ENCODE measurements around the gene RABGAP1L.

The RABGAP1L gene

GRCh38 chr1:174190691-174191199 is 31.4 kb downstream of the RABGAP1L start:
- H3K9me2 ChIP-seq (replicated peaks; ENCODE audit: insufficient read depth, low read length): no peaks in the 10 kb centered on the region
- H3K9ac ChIP-seq (ENCODE audit: low read length): no peak overlapping the region
- no peak overlapping the region for H3K4me3 ChIP-seq (ENCODE audit: insufficient read depth, low read length, poor library complexity, severe bottlenecking)
- no peak overlapping the region for H2AFZ ChIP-seq (ENCODE audit: low read depth, low read length, severe bottlenecking)
- H3K27ac ChIP-seq (ENCODE audit: low read depth, low read length): no peak overlapping the region
- peaks cover 27% of the 10 kb centered on the region for H3K79me2 ChIP-seq (ENCODE audit: insufficient read depth, low read length)
- H3K4me2 ChIP-seq (ENCODE audit: low read depth, low read length, poor library complexity, severe bottlenecking): no peak overlapping the region
- H3F3A ChIP-seq (ENCODE audit: insufficient read depth): no peaks in the 10 kb centered on the region
- H4K20me1 ChIP-seq (ENCODE audit: low read depth, low read length): no peaks in the 10 kb centered on the region
- TF ChIP-seq CTCF (IDR thresholded peaks at IDR 0.05; ENCODE audit: insufficient read depth, low read length, poor library complexity, severe bottlenecking) (no peak), EZH2phosphoT487 (conservative IDR thresholded peaks at IDR 0.05; ENCODE audit: low read length) (no peak)
- H3K27me3 ChIP-seq (ENCODE audit: low read length): no peaks in the 10 kb centered on the region
- H3K9me3 ChIP-seq (ENCODE audit: insufficient read depth, low read length): no peaks in the 10 kb centered on the region
- no peaks in the 10 kb centered on the region for H3K36me3 ChIP-seq (ENCODE audit: low read length)

GRCh38 chr1:174191349-174191862 is 32.1 kb downstream of the RABGAP1L start:
- H3K79me2 ChIP-seq (ENCODE audit: insufficient read depth, low read length): peaks cover 27% of the 10 kb centered on the region

DNA sequence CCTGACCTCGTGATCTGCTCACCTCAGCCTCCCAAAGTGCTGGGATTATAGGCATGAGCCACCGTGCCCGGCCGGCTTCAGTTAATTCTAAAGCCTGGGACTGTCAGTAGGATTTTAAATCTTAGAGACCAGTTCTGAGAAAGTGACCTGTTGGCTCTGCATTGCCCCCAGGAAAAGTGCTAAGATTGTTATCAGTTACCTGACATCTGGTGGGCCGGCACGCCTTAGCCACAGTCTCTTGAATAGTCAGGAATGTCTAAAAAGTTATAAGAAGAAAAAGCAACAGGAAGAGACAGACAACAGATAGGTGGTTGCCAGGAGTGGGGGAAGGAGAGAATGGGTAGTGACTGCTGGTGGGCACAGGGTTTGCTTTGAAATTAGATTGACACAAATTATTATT is 35.1 kb downstream of the RABGAP1L start:
- H3K27me3 ChIP-seq (ENCODE audit: low read length): no peaks in the 10 kb centered on the region
- no peaks in the 10 kb centered on the region for H3K36me3 ChIP-seq (ENCODE audit: low read length)
- no peaks in the 10 kb centered on the region for H3F3A ChIP-seq (ENCODE audit: insufficient read depth)
- no peak overlapping the region for H3K27ac ChIP-seq (ENCODE audit: low read depth, low read length)
- H3K4me2 ChIP-seq (ENCODE audit: low read depth, low read length, poor library complexity, severe bottlenecking): no peak overlapping the region
- H2AFZ ChIP-seq (ENCODE audit: low read depth, low read length, severe bottlenecking): no peak overlapping the region
- no peaks in the 10 kb centered on the region for H4K20me1 ChIP-seq (ENCODE audit: low read depth, low read length)
- H3K9me2 ChIP-seq (replicated peaks; ENCODE audit: insufficient read depth, low read length): no peaks in the 10 kb centered on the region
- TF ChIP-seq EZH2phosphoT487 (conservative IDR thresholded peaks at IDR 0.05; ENCODE audit: low read length) (no peak), CTCF (IDR thresholded peaks at IDR 0.05; ENCODE audit: insufficient read depth, low read length, poor library complexity, severe bottlenecking) (no peak)
- no peak overlapping the region for H3K4me3 ChIP-seq (ENCODE audit: insufficient read depth, low read length, poor library complexity, severe bottlenecking)
- no peak overlapping the region for H3K9ac ChIP-seq (ENCODE audit: low read length)
- peaks cover 19% of the 10 kb centered on the region for H3K79me2 ChIP-seq (ENCODE audit: insufficient read depth, low read length)
- H3K9me3 ChIP-seq (ENCODE audit: insufficient read depth, low read length): no peaks in the 10 kb centered on the region

More at GRCh38 chr1:174191349-174191862, 32.1 kb downstream of the RABGAP1L start:
- H3K36me3 ChIP-seq (ENCODE audit: low read length): no peaks in the 10 kb centered on the region
- H2AFZ ChIP-seq (ENCODE audit: low read depth, low read length, severe bottlenecking): no peak overlapping the region
- no peak overlapping the region for H3K9ac ChIP-seq (ENCODE audit: low read length)
- H3K27ac ChIP-seq (ENCODE audit: low read depth, low read length): no peak overlapping the region
- H3K9me3 ChIP-seq (ENCODE audit: insufficient read depth, low read length): no peaks in the 10 kb centered on the region
- no peak overlapping the region for H3K4me2 ChIP-seq (ENCODE audit: low read depth, low read length, poor library complexity, severe bottlenecking)
- H3F3A ChIP-seq (ENCODE audit: insufficient read depth): no peaks in the 10 kb centered on the region
- TF ChIP-seq EZH2phosphoT487 (conservative IDR thresholded peaks at IDR 0.05; ENCODE audit: low read length): no peak
- TF ChIP-seq CTCF (IDR thresholded peaks at IDR 0.05; ENCODE audit: insufficient read depth, low read length, poor library complexity, severe bottlenecking): no peak
- no peaks in the 10 kb centered on the region for H3K9me2 ChIP-seq (replicated peaks; ENCODE audit: insufficient read depth, low read length)
- no peak overlapping the region for H3K4me3 ChIP-seq (ENCODE audit: insufficient read depth, low read length, poor library complexity, severe bottlenecking)
- no peaks in the 10 kb centered on the region for H4K20me1 ChIP-seq (ENCODE audit: low read depth, low read length)
- no peaks in the 10 kb centered on the region for H3K27me3 ChIP-seq (ENCODE audit: low read length)
